Right renal cortex interstitium (tissue), 3 donors: ENCODE data around the gene ZNF821. TPM values are rescaled to one million over a fixed set of nuclear protein-coding genes. Genes with fewer than 3 reads are reported as not detected.
"Not testable (repeated sequence)": the region's sequence is repeated elsewhere in the genome, so short reads cannot be mapped to it uniquely, and the experiment has no call there.

ENCODE experiments used
- DNase-seq, 3 donors: peaks; one replicate each; pipeline ENCODE4 v3.0.0-alpha.2; 2013; ENCODE audit warnings: low read depth in 3 of 3, low spot score in 2 of 3
- polyA plus RNA-seq, 3 donors: library from polyadenylated mRNA; unstranded; fragments of 120-200 nt; gene quantifications; one replicate each; pipeline ENCODE4 v1.2.1, GENCODE V29; 2013; ENCODE audit not compliant: insufficient read length in 3 of 3

The ZNF821 gene, protein sequence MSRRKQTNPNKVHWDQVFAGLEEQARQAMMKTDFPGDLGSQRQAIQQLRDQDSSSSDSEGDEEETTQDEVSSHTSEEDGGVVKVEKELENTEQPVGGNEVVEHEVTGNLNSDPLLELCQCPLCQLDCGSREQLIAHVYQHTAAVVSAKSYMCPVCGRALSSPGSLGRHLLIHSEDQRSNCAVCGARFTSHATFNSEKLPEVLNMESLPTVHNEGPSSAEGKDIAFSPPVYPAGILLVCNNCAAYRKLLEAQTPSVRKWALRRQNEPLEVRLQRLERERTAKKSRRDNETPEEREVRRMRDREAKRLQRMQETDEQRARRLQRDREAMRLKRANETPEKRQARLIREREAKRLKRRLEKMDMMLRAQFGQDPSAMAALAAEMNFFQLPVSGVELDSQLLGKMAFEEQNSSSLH
- 10 to 100 TPM; 23.9 to 26.6 (median 26.1) TPM for polyA plus RNA-seq

DNA sequence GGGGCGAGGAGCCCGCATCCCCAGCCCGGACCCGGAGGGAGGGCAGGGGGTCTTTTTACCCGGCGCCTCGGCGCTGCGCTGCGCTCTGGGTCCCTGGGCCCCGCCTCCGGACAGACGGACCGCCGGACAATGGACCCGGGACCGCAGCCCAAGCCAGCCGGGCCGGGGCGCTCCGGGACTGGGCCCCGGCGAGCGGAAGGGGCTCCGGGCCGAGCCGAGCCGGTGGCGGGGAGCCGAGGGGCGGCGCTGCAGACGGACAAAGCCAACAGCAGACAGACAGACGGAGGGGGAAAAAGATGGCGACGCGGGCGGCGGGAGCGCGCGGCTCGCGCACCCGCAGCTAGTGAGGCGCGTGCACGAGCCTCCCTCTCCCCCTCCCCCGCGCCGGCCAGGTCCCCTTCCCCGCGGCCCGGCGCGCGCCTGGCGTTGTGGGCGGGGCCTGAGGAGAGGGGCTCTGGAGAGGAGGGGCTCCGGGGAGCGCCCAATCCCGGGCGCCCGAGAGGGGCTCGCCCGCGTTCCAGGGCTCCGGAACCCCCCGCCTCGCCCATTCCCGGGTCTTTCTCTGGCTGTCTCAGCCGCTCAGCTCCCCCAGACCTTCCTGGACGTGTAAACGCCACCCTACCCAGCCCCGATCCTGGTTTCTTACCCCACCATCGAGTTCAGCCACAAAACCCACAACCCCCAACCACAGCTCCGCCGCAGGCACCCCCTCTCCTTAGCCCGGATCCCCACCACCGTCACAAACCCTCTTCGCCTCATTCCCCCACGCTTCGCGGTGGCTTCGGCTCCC lies at the start of gene ZNF821:
Gene ZNF821, minus strand, starts transcription at position 334 of the 790 bp plus-strand sequence. CDS start 4,236 bp downstream, outside the sequence.
- DNase-seq: peak; percentile 38 to 86 (median 82)

GRCh38 chr16:71933017-71933416 lies 49.0 kb upstream of the ZNF821 start:
- no peak for DNase-seq

- DNase-seq: no peak
Observed at GRCh38 chr16:71931599-71931998, 47.6 kb upstream of the ZNF821 start.

DNA sequence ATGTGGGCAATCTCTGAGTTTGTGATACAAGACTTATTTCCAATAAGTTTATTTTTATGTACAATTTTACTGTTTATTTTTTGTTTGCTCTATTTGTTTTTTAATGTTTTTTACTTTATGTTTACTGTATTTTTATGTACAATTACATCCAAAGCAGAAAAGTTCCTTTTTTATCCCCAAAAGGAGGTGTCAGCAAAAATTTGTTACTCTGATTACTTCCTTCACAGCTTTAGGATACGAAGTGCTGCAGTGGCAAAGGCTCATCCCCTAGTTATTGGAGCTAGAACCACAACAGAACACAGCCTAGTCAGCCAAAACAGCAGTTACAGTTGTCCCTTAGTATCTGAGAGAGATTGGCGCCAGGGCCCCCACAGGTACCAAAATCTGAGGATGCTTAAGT lies 47.0 kb upstream of the ZNF821 start:
- no peak for DNase-seq

GRCh38 chr16:71930013-71930563 lies 46.1 kb upstream of the ZNF821 start:
- DNase-seq: no peak

DNA sequence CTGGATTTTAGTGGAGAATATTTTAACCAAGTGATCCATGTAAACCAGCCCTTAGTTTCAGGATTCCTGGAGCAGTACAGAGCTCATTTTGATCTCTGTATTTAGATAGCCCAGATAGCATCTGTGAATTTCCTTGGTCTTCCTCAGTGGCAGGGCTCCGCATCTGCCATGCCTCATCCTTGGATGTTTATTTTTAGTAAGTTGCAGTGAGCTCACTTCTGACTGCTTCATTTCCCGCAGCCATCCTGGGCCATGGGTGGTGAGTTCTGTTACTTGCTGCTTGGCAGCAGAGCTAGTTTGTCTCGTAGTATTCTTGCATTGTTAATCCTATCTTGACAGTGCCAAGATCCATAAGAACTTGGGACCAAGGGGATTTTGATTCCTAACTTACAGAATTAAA lies 45.1 kb upstream of the ZNF821 start:
- DNase-seq: no peak

DNA sequence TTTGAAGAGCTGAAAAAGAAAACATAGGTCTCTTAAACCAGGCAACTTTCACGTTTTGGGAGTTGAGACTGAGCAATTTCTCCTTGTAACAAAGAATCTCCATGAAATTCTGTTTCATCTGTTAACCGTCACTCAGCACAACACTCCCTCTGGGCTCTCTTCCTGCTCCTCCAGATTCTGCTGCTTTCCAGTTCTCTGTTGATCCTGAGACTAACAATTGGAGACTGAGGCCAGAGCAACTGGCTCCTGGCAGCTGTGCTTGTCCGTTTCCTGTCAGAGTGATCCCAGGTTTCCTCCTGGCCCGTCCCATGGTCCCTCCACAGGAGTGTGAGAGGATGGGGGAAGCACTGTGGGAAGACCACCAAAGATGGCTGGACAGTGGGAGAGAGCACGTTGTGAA lies 43.8 kb upstream of the ZNF821 start:
- no peak for DNase-seq

DNA sequence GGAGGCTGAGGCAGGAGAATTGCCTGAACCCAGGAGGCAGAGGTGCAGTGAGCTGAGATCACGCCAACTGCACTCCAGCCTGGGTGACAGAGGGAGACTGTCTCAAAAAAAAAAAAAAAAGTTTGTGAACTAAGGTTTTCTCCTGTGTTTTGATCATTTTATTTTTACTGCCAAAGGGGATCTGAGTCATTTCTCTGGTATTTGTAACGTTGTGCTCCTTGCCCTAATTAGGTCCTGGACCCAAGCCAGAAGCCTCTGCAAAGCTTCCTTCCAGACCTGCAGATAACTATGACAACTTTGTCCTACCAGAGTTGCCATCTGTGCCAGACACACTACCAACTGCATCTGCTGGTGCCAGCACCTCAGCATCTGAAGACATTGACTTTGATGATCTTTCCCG lies 43.4 kb upstream of the ZNF821 start:
- DNase-seq: no peak

DNA sequence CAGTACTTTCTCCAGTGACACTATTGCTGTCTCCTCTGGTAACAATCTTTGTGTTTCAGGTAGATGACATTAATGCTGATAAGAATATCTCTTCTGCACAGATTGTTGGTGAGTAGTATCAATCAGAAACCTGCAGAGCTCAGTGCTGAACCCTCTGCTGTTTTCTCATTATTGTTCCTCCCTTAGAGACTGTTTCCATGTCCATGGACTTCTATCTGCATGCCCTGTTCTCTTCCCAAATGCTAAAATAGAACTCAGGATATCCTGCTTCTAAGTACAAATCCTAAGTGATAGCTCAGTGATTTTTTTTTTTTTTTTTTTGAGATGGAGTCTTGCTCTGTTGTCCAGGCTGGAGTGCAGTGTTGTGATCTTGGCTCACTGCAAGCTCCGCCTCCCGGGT lies 40.7 kb upstream of the ZNF821 start:
- DNase-seq: no peak

- DNase-seq: no peak
Observed at GRCh38 chr16:71923941-71924690, 40.1 kb upstream of the ZNF821 start.

GRCh38 chr16:71920658-71921057 lies 36.7 kb upstream of the ZNF821 start:
- no peak for DNase-seq

DNA sequence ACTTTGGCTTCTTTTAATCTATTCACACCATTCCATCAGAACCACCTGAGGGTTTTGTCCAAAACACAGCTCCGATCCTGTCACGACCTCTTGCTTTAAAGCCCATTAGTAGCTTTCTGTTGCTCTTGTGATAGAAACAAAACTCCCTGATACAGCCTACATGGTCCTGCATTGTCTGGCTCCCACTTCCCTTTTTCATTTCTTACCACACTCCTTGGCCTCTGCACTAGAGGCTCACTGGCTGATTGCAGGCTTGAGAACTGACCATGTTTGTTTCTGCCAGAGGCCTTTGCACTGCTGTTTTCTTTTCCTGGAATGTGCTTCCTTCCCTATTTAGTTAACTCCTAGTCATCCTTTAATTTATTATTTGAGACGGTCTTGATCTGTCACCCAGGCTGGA lies 35.1 kb upstream of the ZNF821 start:
- no peak for DNase-seq

DNA sequence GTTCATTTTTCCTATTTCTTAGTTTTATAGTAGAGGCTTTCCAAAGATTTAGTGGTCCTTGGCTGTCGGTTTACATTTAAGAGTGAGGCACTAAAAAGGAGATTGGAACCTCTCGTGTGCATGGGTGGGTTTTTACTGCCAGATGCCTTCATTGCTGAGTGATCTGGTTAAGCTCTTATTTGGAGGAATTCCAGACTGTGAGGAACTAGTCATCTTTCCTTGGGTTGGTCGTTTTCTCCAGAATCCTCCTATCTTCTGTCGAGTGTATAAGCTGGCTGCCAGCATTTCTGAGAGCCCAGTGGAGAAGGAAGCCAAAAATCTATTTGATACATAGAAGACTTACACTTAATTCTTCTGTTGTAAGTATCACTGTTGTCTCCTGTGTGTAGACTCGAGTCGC lies 33.9 kb upstream of the ZNF821 start:
- DNase-seq: no peak

GRCh38 chr16:71916397-71916920 lies 32.5 kb upstream of the ZNF821 start:
- no peak for DNase-seq

- DNase-seq: no peak
Observed at GRCh38 chr16:71915350-71915749, 31.4 kb upstream of the ZNF821 start.

DNA sequence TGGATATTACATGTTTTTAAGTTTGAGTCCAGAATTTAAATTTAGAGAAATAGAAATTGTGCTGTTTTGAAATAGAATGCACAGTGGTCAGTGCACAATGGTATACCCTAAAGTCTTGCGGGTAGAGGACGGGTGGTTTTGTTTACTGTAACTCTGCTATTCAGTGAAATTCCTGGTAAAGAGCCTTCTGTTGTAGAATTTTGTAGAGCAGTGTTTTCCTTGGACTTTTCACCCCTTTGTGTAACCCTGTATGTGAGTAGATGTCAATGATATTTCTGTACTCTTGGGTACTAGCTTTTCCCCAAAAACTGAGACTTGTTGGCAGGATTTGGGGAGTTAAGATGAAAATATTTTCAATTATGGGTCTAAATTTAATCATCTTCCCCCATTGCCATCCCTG lies 30.8 kb upstream of the ZNF821 start:
- no peak for DNase-seq

DNA sequence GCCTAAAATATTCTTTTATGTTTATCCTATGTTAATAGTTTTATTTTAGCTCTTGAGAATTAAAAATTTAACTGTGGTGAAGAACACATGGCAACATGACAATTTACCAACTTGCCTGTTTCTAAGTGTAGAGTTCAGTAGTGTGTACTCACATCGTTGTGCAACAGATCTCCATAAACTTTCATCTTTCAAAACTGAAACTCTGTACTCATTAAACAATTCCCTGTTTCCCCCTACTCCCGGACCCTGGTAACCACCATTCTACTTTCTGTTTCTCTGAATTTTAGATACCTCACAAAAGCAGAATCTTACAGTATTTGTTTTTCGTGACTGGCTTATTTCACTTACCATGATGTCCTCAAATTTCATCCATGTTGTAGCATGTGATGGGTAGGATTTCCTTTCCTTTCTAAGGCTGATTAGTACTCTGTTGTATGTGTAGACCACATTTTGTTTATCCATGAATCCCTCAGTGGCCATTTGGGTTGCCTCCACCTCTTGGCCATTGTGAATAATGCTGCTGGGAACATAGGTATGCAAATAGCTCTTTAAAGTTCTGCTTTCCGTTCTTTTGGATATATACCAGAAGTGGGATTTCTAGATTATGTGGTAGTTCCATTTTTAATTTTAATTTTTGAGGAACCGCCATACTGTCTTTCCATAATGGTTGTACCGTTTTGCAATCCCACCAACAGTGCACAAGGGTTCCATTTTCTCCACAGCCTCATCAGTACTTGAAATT lies 28.7 kb upstream of the ZNF821 start:
- no peak for DNase-seq

DNA sequence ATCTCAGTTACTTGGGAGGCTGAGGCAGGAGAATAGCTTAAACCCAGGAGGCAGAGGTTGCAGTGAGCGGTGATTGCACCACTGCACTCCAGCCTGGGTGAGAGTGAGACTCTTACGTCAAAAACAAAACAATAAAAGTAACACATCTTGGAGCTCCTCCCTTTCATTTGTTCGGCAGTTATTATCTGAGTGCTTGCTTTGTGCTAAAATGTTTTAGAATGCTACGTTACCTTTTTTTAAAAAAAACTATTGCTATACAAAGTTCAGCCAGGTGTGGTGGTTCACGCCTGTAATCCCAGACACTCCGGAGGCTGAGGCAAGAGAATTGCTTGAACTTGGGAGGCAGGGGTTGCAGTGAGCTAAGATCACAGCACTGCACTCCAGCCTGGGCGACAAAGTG lies 27.1 kb upstream of the ZNF821 start:
- no peak for DNase-seq

DNA sequence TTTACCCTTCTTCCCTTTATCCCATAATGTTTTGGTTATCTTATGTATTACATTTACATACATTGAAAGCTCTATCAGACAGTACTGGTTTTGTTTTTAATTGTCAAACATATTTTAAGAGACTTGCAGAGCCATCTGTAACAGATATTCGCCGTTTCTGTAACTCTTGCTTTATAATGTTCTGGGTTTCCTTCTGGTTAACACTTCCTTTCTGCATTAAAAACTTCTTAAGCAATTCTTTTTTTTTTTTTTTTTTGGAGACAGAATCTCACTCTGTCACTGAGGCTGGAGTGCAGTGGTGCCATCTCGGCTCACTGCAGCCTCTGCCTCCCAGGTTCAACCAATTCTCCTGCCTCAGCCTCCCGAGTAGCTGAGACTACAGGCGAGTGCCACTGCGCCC lies 21.8 kb upstream of the ZNF821 start:
- DNase-seq: not testable (repeated sequence)

- no peak for DNase-seq
Observed at GRCh38 chr16:71904239-71904638, 20.3 kb upstream of the ZNF821 start.
